Measurements from ENCODE around the gene APBA1.

The APBA1 gene

DNA sequence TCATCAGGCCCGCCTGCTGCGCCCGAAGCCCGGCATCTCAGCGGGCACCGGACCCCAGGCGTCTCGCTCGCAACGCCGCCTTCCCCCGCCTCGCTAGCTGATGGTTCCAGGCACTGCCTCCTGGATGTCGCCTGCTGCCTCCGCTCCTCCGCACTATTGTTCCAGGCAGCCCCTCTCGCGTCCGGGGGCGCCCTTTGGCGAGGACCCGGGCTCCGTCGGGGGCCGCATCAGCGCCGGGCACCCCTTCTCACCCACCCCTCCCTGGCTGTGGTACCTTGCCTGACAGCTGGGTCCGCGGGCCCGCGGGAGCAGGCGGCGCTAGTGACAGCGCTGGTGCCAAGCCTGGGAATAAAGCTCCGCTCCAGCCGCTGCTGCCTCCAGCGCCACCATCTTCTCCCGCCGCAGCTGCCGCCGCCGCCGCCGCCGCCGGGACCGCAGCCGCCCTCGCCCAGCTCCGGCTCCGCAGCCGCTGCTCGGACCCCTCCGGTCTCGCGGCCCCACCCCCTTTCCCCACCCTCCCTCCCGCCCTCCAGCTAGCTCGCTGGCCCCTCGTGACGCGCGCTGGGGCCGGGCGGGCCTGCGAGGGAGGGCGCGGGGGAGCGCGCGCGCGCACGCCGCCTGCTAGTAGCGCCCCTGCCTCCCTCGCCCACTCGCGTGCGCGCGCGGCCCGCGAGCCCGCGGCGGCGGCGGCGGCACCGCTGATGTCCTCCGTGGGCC is at the start of gene APBA1:
APBA1 (minus strand) TSS at position 493 of the 717 bp plus-strand sequence.
- TF ChIP-seq, protein P1, sequence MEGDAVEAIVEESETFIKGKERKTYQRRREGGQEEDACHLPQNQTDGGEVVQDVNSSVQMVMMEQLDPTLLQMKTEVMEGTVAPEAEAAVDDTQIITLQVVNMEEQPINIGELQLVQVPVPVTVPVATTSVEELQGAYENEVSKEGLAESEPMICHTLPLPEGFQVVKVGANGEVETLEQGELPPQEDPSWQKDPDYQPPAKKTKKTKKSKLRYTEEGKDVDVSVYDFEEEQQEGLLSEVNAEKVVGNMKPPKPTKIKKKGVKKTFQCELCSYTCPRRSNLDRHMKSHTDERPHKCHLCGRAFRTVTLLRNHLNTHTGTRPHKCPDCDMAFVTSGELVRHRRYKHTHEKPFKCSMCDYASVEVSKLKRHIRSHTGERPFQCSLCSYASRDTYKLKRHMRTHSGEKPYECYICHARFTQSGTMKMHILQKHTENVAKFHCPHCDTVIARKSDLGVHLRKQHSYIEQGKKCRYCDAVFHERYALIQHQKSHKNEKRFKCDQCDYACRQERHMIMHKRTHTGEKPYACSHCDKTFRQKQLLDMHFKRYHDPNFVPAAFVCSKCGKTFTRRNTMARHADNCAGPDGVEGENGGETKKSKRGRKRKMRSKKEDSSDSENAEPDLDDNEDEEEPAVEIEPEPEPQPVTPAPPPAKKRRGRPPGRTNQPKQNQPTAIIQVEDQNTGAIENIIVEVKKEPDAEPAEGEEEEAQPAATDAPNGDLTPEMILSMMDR (IDR thresholded peaks at IDR 0.05; ENCODE audit: borderline replicate concordance, control extremely low read depth, extremely low read depth, insufficient read depth, missing control alignments), result no peak
- in situ Hi-C loops (cut with MboI; ENCODE audit: low sequenced_read_pairs, unreplicated experiment), result loop anchor here (25.0 kb wide), 1 partner anchor 190 kb away; no protein-coding TSS in a partner anchor
- DNase-seq (ENCODE audit: low spot score), result peak; percentile 54

DNA sequence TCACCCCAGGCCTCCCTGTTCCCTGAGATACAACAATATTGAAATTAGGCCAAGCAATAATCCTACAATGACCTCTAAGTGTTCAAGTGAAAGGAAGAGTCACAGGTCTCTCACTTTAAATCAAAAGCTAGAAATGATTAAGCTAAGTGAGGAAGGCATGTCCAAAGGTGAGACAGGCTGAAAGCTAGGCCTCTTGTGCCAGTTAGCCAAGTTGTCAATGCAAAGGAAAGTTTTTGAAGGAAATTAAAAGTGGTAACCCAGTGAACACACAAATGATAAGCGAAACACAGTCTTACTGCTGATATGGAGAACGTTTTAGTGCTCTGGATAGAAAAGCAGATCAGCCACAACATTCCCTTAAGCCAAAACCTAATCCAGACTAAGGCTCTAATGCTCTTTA is 47.8 kb upstream of the APBA1 start:
- in situ Hi-C loops (cut with MboI; ENCODE audit: low sequenced_read_pairs, unreplicated experiment), result no loop called here
- no peak for DNase-seq (ENCODE audit: low spot score)
- TF ChIP-seq, protein P1 (IDR thresholded peaks at IDR 0.05; ENCODE audit: borderline replicate concordance, control extremely low read depth, extremely low read depth, insufficient read depth, missing control alignments), result no peak

DNA sequence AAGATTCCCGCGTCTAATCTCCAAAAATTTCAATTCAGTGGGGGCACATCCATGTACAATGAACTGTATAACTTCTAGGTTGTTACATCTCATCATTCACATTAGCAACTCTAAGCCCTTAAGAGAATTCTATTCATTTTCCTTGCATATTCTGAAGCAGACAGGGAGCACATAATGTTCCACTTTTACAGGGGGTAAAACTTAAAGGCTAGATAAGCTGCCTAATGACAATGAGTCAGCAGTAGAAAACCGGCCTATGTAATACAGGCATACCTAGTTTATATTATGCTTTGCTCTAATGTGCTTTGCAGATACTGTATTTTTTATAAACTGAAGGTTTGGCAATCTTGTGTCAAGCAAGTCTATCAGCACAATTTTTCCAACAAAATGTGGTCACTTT is 47.2 kb upstream of the APBA1 start:
- DNase-seq (ENCODE audit: low spot score), result no peak
- in situ Hi-C loops (cut with MboI; ENCODE audit: low sequenced_read_pairs, unreplicated experiment), result no loop called here
- TF ChIP-seq, protein P1 (IDR thresholded peaks at IDR 0.05; ENCODE audit: borderline replicate concordance, control extremely low read depth, extremely low read depth, insufficient read depth, missing control alignments), result no peak

DNA sequence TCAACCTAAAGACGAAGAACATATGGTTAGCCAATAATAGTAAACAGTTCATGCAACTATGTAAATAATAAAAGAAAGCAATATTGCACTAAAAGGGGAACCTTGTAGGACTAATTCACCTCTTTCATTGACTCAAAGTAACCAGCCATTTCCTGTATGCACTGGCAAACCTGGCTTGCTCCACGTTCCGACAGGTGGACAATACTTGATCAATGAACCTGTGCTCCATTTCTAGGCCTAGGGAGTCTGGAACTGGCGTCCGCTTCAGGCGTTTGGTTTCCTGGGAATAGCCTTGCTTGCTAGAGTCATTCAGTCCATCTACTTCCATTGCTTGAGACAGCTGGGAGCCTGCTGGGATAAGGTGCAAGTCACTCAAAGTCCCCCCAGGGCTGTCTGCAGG is 46.0 kb upstream of the APBA1 start:
- in situ Hi-C loops (cut with MboI; ENCODE audit: low sequenced_read_pairs, unreplicated experiment), result no loop called here
- DNase-seq (ENCODE audit: low spot score), result no peak
- TF ChIP-seq, protein P1 (IDR thresholded peaks at IDR 0.05; ENCODE audit: borderline replicate concordance, control extremely low read depth, extremely low read depth, insufficient read depth, missing control alignments), result no peak

DNA sequence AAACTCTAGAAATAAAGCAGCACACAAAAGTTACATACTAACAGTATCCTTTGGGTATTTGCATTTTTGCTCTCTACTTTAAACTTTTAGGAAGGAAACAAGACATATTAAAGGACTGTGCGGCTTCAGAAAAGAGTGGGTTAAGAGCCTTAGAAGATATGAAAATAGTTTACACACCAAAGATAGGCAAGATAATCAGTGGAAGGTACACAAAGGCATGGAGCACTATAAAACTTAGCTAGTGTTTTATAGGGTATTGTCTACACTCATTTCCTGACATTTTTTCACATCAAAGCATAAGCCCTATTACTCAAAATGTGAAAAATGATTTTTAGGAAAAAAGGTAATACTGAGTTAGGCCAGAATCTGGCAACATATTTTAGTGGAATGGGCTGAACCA is 43.7 kb upstream of the APBA1 start:
- no peak for DNase-seq (ENCODE audit: low spot score)
- in situ Hi-C loops (cut with MboI; ENCODE audit: low sequenced_read_pairs, unreplicated experiment), result no loop called here
- TF ChIP-seq, protein P1 (IDR thresholded peaks at IDR 0.05; ENCODE audit: borderline replicate concordance, control extremely low read depth, extremely low read depth, insufficient read depth, missing control alignments), result no peak

DNA sequence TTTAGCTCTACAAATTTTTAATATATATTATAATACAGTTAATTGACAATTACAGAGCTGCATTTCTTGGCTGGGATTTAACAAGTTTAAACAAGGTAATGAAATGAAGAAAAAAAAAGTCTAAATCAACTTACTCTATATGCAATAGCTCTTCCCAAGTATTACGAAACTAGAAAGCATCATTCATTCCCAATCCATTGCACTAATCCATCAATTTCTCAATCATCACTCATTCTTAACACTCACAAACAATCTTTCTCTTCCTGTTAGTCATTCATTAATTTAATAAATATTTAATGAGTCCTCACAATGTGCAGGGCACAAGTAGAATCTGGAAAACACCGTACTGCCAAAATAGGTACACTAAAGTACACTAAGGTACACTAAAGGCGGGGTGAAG is 42.9 kb upstream of the APBA1 start:
- no peak for DNase-seq (ENCODE audit: low spot score)
- in situ Hi-C loops (cut with MboI; ENCODE audit: low sequenced_read_pairs, unreplicated experiment), result no loop called here
- TF ChIP-seq, protein P1 (IDR thresholded peaks at IDR 0.05; ENCODE audit: borderline replicate concordance, control extremely low read depth, extremely low read depth, insufficient read depth, missing control alignments), result no peak

All from GM13976 (cell line).